ENCODE data around the gene QRSL1.
A peak's percentile ranks its signal among the peaks of the same experiment; 100 is the strongest.
"Not testable (repeated sequence)": the region's sequence is repeated elsewhere in the genome, so short reads cannot be mapped to it uniquely, and the experiment has no call there.

QRSL1 gene, protein sequence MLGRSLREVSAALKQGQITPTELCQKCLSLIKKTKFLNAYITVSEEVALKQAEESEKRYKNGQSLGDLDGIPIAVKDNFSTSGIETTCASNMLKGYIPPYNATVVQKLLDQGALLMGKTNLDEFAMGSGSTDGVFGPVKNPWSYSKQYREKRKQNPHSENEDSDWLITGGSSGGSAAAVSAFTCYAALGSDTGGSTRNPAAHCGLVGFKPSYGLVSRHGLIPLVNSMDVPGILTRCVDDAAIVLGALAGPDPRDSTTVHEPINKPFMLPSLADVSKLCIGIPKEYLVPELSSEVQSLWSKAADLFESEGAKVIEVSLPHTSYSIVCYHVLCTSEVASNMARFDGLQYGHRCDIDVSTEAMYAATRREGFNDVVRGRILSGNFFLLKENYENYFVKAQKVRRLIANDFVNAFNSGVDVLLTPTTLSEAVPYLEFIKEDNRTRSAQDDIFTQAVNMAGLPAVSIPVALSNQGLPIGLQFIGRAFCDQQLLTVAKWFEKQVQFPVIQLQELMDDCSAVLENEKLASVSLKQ

GRCh38 chr6:106629103-106629858 lies at the start of gene QRSL1, which contains the start of gene RTN4IP1:
TSS of gene QRSL1 (plus strand) at chr6:106629578. CDS start at chr6:106629682, 104 bp downstream.
TSS of gene RTN4IP1 (minus strand) at chr6:106629498. CDS start at chr6:106629021, 477 bp downstream.
- peak; percentile 91 for DNase-seq (ENCODE audit: low spot score)

- DNase-seq (ENCODE audit: low spot score): no peak
Observed at GRCh38 chr6:106581468-106581867, 47.9 kb upstream of the QRSL1 start.

- no peak for DNase-seq (ENCODE audit: low spot score)
Observed at GRCh38 chr6:106586815-106587415, 42.5 kb upstream of the QRSL1 start.

- DNase-seq (ENCODE audit: low spot score): not testable (repeated sequence)
Observed at GRCh38 chr6:106588937-106589336, 40.4 kb upstream of the QRSL1 start.

GRCh38 chr6:106591111-106591825 lies 38.1 kb upstream of the QRSL1 start:
- no peak for DNase-seq (ENCODE audit: low spot score)

DNA sequence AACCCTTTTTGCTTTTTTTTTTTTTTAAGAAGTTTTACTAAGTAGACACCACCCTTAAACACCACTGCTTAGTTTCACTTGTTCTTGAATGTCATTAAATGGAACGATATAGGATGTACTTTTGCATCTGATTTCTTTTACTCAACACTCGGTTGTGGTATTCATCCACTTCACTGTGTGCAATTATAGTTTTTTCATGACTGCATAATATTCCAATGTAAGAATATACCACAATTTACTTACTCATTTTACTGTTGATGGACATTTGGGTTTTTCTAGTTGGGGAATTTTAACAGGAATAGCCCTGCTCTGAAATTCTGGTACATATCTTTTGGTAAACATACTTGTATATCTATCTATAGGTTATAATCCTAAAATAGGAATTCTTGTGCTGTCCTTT lies 29.9 kb upstream of the QRSL1 start:
- DNase-seq (ENCODE audit: low spot score): no peak

DNA sequence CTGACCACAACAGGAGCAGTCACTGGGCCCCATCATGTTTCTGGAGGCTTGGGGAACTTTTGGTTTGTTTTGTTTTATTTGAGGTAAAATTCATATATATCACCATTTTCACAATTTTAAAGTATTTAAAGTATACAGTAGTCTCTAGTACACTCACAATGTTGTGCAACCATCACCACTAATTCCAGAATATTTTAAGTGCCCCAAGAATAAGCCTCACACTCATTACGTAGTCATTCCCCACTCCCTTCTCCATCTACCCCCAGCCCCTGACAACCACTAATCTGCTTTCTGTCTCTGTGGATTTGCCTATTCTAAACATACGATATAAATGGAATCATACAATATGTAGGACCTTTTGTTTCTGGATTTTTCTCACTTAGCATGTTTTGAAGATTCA lies 29.0 kb upstream of the QRSL1 start:
- no peak for DNase-seq (ENCODE audit: low spot score)

GRCh38 chr6:106608080-106608668 lies 21.2 kb upstream of the QRSL1 start:
- peak; percentile 64 for DNase-seq (ENCODE audit: low spot score)

DNA sequence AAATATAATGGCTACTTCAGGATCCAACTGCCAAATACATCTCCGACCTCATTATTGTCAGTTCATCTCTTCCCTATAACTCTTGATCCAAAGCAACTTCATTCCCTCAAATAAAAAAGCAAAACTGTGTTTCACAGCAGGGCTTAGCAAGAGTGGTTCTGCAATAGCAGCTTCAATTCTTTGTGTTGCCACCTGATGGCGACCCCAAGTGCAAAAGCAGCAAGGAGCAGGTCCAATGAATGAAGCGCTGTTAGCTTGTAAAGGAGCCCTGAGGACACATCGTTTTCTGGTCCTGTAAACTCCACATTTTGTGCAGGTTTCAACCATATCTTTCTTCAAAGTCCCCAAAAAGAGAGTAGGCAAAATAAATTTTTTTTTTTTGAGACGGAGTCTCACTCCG lies 19.7 kb upstream of the QRSL1 start:
- DNase-seq (ENCODE audit: low spot score): no peak

DNA sequence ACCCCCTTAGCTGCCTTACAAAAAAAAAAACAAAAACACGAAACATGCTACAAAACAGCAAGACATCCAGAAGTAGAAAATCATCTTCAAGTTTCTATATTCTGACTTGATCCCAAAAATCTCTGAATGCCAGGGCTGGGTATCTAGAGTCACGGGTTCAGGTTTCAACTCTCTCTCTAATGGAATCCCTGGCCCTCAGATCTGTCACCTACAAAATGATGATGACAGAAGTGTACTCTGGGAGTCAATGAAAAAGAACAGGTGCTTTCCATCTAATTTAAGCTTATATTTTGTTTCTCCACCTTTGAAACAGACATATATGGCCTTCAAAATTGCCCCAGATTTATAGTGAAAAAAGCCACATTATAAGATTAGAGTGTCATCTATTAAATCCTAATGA lies 18.3 kb upstream of the QRSL1 start:
- DNase-seq (ENCODE audit: low spot score): no peak

- no peak for DNase-seq (ENCODE audit: low spot score)
Observed at GRCh38 chr6:106612671-106613416, 16.5 kb upstream of the QRSL1 start.

GRCh38 chr6:106613590-106613989 lies 15.8 kb upstream of the QRSL1 start:
- DNase-seq (ENCODE audit: low spot score): no peak

DNA sequence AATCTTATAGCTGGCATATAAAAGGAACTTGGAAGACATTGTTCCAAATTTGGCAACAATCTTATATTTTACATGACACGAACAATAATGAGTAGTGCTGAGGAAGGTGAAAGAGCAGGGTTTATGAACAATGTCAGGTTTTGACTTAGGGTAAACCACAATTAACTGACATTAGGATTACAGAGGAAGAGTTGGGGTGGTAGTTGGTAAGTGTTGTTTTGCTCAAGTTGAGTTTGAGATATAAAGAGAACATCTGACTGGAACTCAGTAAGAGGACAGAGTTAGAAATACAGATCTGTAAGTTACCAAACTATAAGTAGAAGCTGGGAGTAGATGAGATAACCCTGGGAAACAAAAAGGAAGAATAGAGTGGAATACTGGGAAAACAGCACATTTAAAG lies 15.2 kb upstream of the QRSL1 start:
- no peak for DNase-seq (ENCODE audit: low spot score)

DNA sequence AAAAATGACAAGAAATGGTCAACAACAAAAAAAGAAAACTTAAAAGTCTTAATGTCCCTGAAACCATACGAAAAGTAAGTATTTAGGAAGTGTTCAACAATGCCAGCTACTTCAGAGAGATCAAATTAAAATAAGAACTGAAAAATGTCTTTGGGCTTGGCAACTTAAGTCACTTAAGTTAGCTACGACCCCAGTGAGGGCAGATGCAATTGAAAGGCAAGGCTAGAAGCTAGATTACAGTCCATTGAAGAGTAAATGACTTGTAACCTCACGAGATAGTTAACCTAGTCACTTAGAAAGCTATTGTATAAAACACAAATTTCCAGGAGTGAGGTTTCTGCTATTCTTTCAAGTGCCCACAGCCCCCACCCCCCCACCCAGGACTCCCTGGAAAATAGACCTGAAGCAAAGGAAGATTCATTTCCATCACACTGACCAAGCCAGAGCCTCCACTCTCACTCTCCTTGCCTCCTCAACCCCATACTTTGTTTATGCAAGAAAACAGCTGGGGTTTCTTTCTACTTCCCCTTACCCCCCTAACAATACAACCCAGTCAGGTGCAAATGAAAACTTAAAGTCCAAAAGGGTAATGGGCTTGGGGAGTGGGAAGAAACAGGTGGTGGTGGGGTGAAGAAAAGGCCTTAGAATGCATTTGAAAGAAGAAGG lies 14.7 kb upstream of the QRSL1 start:
- DNase-seq (ENCODE audit: low spot score): no peak

- no peak for DNase-seq (ENCODE audit: low spot score)
Observed at GRCh38 chr6:106617302-106617701, 12.1 kb upstream of the QRSL1 start.

DNA sequence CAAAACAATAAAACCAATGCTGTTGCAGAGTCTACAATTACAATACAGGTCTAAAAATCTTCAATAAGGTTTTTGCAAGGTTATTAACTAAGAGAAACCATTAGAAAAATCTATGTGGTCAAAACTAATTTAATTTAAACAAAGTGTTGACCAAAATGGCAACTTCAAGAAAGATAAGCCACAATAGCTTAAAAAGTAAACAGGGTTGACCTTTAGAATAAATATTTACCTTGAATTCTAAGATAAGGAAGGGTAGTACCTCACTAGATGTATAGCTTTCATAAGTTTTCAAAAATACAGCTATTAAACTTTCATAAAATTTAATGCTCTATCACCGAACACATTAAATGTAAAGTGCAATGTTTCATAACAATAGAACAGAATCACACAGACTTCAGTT lies 11.5 kb upstream of the QRSL1 start:
- no peak for DNase-seq (ENCODE audit: low spot score)

DNA sequence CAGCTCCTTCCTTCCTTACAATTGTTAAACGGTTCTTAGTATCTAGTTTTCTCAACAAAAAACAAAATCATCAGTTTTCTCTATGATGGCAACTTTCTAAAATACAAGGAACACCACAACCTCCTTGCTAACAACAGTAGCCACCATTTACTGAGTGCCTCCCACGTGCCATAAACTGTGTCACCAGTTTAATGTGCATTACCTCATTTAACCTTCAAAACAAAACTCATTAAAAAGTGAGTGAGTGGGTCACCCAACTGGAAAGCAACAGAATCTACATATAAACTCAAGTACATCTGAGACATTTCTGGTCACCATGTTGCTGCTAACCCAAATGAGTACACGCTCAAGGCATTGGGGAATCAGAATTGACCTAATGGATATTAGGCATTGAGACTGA lies 11.1 kb upstream of the QRSL1 start:
- no peak for DNase-seq (ENCODE audit: low spot score)

GRCh38 chr6:106619223-106619622 lies 10.2 kb upstream of the QRSL1 start:
- no peak for DNase-seq (ENCODE audit: low spot score)

DNA sequence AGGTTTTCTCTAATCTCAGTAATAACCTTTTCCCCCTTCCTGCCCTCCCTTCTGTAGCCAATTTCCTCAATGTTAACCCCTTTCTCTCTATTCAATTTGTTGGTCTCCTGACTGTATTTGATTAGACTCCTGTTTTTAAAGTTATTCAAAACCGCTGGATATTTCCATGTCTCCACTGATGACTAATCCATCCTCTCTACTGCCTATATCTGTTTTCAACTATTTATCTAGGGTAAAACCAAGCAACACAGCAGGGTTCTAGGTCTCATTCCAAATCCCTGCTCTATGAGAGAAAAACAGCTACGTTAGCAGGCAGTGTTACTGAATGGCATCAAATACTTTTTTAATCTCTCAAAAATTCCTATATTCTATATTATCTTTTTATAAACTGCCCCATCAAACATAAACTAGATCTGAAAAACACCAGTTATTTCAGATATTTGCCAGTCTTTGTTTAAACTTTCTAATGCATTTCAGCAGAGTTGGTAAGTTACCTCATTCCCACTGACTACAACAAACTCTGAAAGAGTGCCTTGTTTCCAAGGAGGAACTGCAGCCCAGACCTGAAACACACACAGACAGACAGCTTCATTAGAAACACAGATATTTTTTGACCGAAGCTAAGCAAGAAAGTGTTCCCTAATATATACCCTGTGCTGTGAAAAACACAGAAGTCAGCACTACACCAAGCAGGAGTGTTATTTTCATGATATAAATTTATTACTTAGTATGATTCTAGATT lies 8.3 kb upstream of the QRSL1 start:
- no peak for DNase-seq (ENCODE audit: low spot score)

- DNase-seq (ENCODE audit: low spot score): no peak
Observed at GRCh38 chr6:106622412-106622811, 7.0 kb upstream of the QRSL1 start.
